ENCODE data around the gene GALNT2. TPM values are rescaled to one million over a fixed set of nuclear protein-coding genes. Genes with fewer than 3 reads are reported as not detected.
A peak's percentile ranks its signal among the peaks of the same experiment; 100 is the strongest.

Gene GALNT2
- total and polyA plus RNA-seq, 2 of the 4 experiments (the other 2 are of a cell fraction), result 50.4 to 189 TPM

DNA sequence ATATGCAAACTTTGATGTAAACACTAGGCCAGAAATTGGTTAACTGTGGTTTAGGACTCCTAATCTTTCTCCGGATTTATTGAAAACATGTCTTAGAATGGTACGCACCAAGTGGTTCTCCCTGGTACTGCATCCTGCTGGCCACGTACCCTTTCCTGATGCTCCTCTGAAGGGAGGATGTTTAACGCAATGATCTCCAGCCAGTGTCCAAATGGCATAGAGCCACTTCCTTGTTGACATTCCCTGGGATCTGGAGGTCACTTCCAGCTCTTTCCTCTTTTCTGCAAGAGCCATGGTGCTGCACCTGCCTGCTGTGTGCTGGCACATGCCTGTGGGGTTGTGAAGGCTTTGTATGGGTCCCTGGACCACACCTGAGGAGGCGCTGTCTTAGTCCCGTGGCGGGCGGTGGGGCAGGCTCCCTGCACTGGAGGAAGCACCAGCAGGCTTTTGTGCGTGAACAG, 53.9 kb downstream of the GALNT2 start:
- Histone ChIP-seq H3K56ac (ENCODE audit: extremely low read depth, insufficient read depth, low read length) (no peak overlapping the region), H2AK9ac (replicated peaks; ENCODE audit: low read depth, low read length, poor library complexity) (no peak overlapping the region), H2BK5ac (ENCODE audit: low read depth, low read length, poor library complexity, severe bottlenecking) (no peak overlapping the region), H2AFZ (replicated peaks; ENCODE audit: low read length, poor library complexity) (no peak overlapping the region), H4K8ac (ENCODE audit: low read depth in 2 of 2, low read length in 2 of 2) (no peak overlapping the region), H3K9me3 (ENCODE audit: control insufficient read depth, insufficient read depth, low read length) (no peaks in the 10 kb centered on the region), H3K18ac (ENCODE audit: low read depth, low read length) (no peak overlapping the region), H3K36me3 (ENCODE audit: control insufficient read depth, insufficient read depth, low read length) (peaks cover 9% of the 10 kb centered on the region), H3K4me3 (ENCODE audit: insufficient read depth, low read depth, low read length) (no peak overlapping the region), H3K27ac (ENCODE audit: insufficient read depth, low read length) (no peak overlapping the region), H4K20me1 (ENCODE audit: insufficient read depth, low read length) (peaks cover 57% of the 10 kb centered on the region), H3K4me1 (ENCODE audit: control insufficient read depth, insufficient read depth, low read length) (peaks cover 24% of the 10 kb centered on the region), H2BK20ac (ENCODE audit: low read depth, low read length) (no peak overlapping the region), H3K79me1 (ENCODE audit: low read depth in 1 of 2, low read length in 2 of 2) (peaks cover 53 to 95% of the 10 kb centered on the region in 2 experiments), H4K5ac (ENCODE audit: low read depth, low read length) (no peak overlapping the region), H3K4ac (ENCODE audit: low read depth, low read length) (no peak overlapping the region), H4K91ac (ENCODE audit: insufficient read depth, low read depth, low read length) (no peak overlapping the region), H3K9ac (ENCODE audit: low read depth, low read length) (no peak overlapping the region), H2AK5ac (ENCODE audit: low read depth, low read length) (no peak overlapping the region), H3K23ac (ENCODE audit: low read depth, low read length) (no peak overlapping the region), H3K9me1 (ENCODE audit: insufficient read depth, low read length) (peaks cover 28% of the 10 kb centered on the region), H3K27me3 (ENCODE audit: control insufficient read depth, insufficient read depth, low read length) (no peaks in the 10 kb centered on the region), H3K4me2 (ENCODE audit: low read depth, low read length) (no peak overlapping the region), H2BK15ac (ENCODE audit: low read depth, low read length) (no peak overlapping the region), H2BK120ac (ENCODE audit: low read depth, low read length) (no peak overlapping the region), H3K14ac (replicated peaks; ENCODE audit: low read depth, low read length) (no peak overlapping the region)
- in situ Hi-C loops (cut with MboI; ENCODE audit: low sequenced_read_pairs) (no loop called here), intact Hi-C loops (cut with micrococcal nuclease) (no loop called here), dilution Hi-C loops (cut with HindIII; ENCODE audit: low sequenced_read_pairs, unreplicated experiment) (no loop called here)
- WGBS, 2 experiments (ENCODE audit: extremely low coverage in 2 of 2, insufficient read length in 1 of 2), result 94% methylated on average over 2 of the region's 9 CpGs; no CpG with 5 or more reads in 1 of the 2 experiments
- ChIA-PET POLR2A (ENCODE audit: unreplicated experiment) (no interaction called here), CTCF (interaction anchor here (0.6 to 0.7 kb wide), 2 partner anchors 14 to 50 kb away, joined by 4 to 5 read pairs; no protein-coding TSS in a partner anchor)
- BruUV-seq (replicated peaks), result no TSS peak
- TF ChIP-seq USF2 (IDR thresholded peaks at IDR 0.05; ENCODE audit: low read depth, low read length) (no peak), RCOR1 (IDR thresholded peaks at IDR 0.05; ENCODE audit: insufficient replicate concordance, low read length) (no peak), NFE2L2 (IDR thresholded peaks at IDR 0.05; ENCODE audit: low read depth, low read length) (no peak), ELK1 (IDR thresholded peaks at IDR 0.05; ENCODE audit: borderline replicate concordance, low read depth, low read length) (no peak), POLR2A (IDR thresholded peaks at IDR 0.05; ENCODE audit: low read depth, low read length) (no peak), BHLHE40 (IDR thresholded peaks at IDR 0.05; ENCODE audit: low read depth, low read length) (no peak), CEBPB (IDR thresholded peaks at IDR 0.05; ENCODE audit: low read depth, low read length) (no peak), MAFK (IDR thresholded peaks at IDR 0.05; ENCODE audit: low read depth, low read length) (no peak), SMC3 (IDR thresholded peaks at IDR 0.05; ENCODE audit: low read depth, low read length) (peak; percentile 18; the same call in 1 of the 2 replicates), MAZ (IDR thresholded peaks at IDR 0.05; ENCODE audit: borderline replicate concordance, low read depth, low read length) (no peak), CHD1 (IDR thresholded peaks at IDR 0.05; ENCODE audit: low read depth, low read length) (no peak), RFX5 (IDR thresholded peaks at IDR 0.05; ENCODE audit: low read depth, low read length) (no peak), FOS (IDR thresholded peaks at IDR 0.05; ENCODE audit: low read depth, low read length) (no peak), MXI1 (IDR thresholded peaks at IDR 0.05; ENCODE audit: borderline replicate concordance, low read depth, low read length) (no peak), RAD21 (IDR thresholded peaks at IDR 0.05; ENCODE audit: low read length) (peak; percentile 33; the same call in 1 of the 2 replicates)
- TF ChIP-seq, protein P1, sequence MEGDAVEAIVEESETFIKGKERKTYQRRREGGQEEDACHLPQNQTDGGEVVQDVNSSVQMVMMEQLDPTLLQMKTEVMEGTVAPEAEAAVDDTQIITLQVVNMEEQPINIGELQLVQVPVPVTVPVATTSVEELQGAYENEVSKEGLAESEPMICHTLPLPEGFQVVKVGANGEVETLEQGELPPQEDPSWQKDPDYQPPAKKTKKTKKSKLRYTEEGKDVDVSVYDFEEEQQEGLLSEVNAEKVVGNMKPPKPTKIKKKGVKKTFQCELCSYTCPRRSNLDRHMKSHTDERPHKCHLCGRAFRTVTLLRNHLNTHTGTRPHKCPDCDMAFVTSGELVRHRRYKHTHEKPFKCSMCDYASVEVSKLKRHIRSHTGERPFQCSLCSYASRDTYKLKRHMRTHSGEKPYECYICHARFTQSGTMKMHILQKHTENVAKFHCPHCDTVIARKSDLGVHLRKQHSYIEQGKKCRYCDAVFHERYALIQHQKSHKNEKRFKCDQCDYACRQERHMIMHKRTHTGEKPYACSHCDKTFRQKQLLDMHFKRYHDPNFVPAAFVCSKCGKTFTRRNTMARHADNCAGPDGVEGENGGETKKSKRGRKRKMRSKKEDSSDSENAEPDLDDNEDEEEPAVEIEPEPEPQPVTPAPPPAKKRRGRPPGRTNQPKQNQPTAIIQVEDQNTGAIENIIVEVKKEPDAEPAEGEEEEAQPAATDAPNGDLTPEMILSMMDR (conservative IDR thresholded peaks at IDR 0.05; ENCODE audit: low read depth, low read length), result peak; percentile 44
- DNase-seq (no peak), ATAC-seq (ENCODE audit: low read depth) (0 out of 2 replicates have a peak, but pooled peaks have one; percentile 34)

Measured in IMR-90 (cell line).